IMR-90 (cell line): ENCODE results near the gene TANGO6.

ENCODE experiments used
- BHLHE40 ChIP-seq: fragments of 150-350 bp; IDR thresholded peaks from 2 replicates; pipeline ENCODE4 v1.6.1; 2016; ENCODE audit warnings: mild to moderate bottlenecking, low read depth, low read length
- CTCF ChIP-seq: conservative IDR thresholded peaks from 2 replicates; pipeline ENCODE4 v1.5.1; 2012; ENCODE audit warnings: mild to moderate bottlenecking, low read depth, low read length, improper control_type of control experiment
- ELK1 ChIP-seq: fragments of 150-350 bp; IDR thresholded peaks from 2 replicates; pipeline ENCODE4 v1.6.1; 2016; ENCODE audit warnings: low read depth, mild to moderate bottlenecking, low read length, moderate library complexity, borderline replicate concordance
- FOS ChIP-seq: fragments of 150-350 bp; IDR thresholded peaks from 2 replicates; pipeline ENCODE4 v1.6.1; 2016; ENCODE audit warnings: low read depth, low read length
- POLR2A ChIP-seq: IDR thresholded peaks from 2 replicates; pipeline ENCODE4 v1.6.1; 2012; ENCODE audit warnings: mild to moderate bottlenecking, low read depth, low read length
- RAD21 ChIP-seq: IDR thresholded peaks from 2 replicates; pipeline ENCODE4 v1.6.1; 2012; ENCODE audit warnings: low read length, improper control_type of control experiment
- RCOR1 ChIP-seq: IDR thresholded peaks from 2 replicates; pipeline ENCODE4 v1.6.1; 2012; ENCODE audit warnings: mild to moderate bottlenecking, low read length, improper control_type of control experiment; ENCODE audit not compliant: insufficient replicate concordance
- RFX5 ChIP-seq: IDR thresholded peaks from 2 replicates; pipeline ENCODE4 v1.8.0; 2012; ENCODE audit warnings: low read depth, mild to moderate bottlenecking, low read length, moderate library complexity
- USF2 ChIP-seq: fragments of 150-350 bp; IDR thresholded peaks from 2 replicates; pipeline ENCODE4 v1.6.1; 2017; ENCODE audit warnings: mild to moderate bottlenecking, antibody characterized with exemption, low read length, low read depth

GRCh38 chr16:69114976-69115355 lies 271.6 kb downstream of the TANGO6 start:
- no peak for TF ChIP-seq CTCF
- TF ChIP-seq RAD21, result no peak
- no peak for TF ChIP-seq POLR2A
- TF ChIP-seq ELK1, result no peak
- TF ChIP-seq RFX5, result no peak
- no peak for TF ChIP-seq BHLHE40
- TF ChIP-seq FOS, result no peak
- TF ChIP-seq USF2, result no peak
- no peak for TF ChIP-seq RCOR1
